Activated CD4-positive, alpha-beta T cell treated with anti-CD3 and anti-CD28 coated beads for 36 hours (primary cell): Measurements from ENCODE around the gene EIF2S1. TPM values are rescaled to one million over a fixed set of nuclear protein-coding genes. Genes with fewer than 3 reads are reported as not detected.

Source experiments
- ATAC-seq: fragments of 200-7000 bp; cut with Tn5 transposase; one replicate; pipeline ENCODE4 v1.10.0; 2021; ENCODE audit warnings: mild to moderate bottlenecking, moderate library complexity
- CTCF ChIA-PET: fragments of 350-600 bp; sonication (Branson Sonifier 250); formaldehyde crosslinking; loops from one replicate; lab custom pipeline; 2021; ENCODE audit warnings: antibody characterized with exemption; lab: Charles Lee
- POLR2A ChIA-PET: fragments of 350-600 bp; sonication (Branson Sonifier 250); formaldehyde crosslinking; loops from one replicate; lab custom pipeline; 2021; ENCODE audit warnings: antibody characterized with exemption, inconsistent platforms; lab: Charles Lee
- DNase-seq: peaks from one replicate; pipeline ENCODE4 v3.0.0-alpha.2; 2020
- H3K27ac Mint-ChIP-seq: one replicate; pipeline ENCODE4 v1.8.0; 2021; ENCODE audit warnings: mixed read lengths
- H3K27me3 Mint-ChIP-seq: one replicate; pipeline ENCODE4 v1.8.0; 2021; ENCODE audit warnings: mixed read lengths
- H3K36me3 Mint-ChIP-seq: one replicate; pipeline ENCODE4 v1.8.0; 2021; ENCODE audit warnings: low read depth, mixed read lengths
- H3K4me1 Mint-ChIP-seq: one replicate; pipeline ENCODE4 v1.8.0; 2021; ENCODE audit warnings: mixed read lengths
- H3K4me3 Mint-ChIP-seq: one replicate; pipeline ENCODE4 v1.8.0; 2021; ENCODE audit warnings: mild to moderate bottlenecking, moderate library complexity, mixed read lengths
- H3K9me3 Mint-ChIP-seq: one replicate; pipeline ENCODE4 v1.8.0; 2021; ENCODE audit warnings: low read depth, mixed read lengths
- intact Hi-C, 2 experiments: fragments of 100-400 bp; cut with DNase I in 1 of 2; cut with micrococcal nuclease in 1 of 2; formaldehyde crosslinking; loops; one replicate each; pipeline versions ENCODE4 v1.14.2 to v1.15.1; 2022 to 2024; cut with DNase I, micrococcal nuclease
- total RNA-seq, 2 experiments: library from RNA; stranded (reverse); gene quantifications; one replicate each; pipeline ENCODE4 v1.2.3, GENCODE V29; 2021

EIF2S1 gene
- total RNA-seq, 2 experiments from 2014 or later: 212 to 233 TPM

- Mint-ChIP-seq H3K9me3 (no peaks in the 10 kb centered on the region), H3K27me3 (no peaks in the 10 kb centered on the region), H3K4me3 (no peak overlapping the region), H3K4me1 (peaks cover 6% of the 10 kb centered on the region), H3K27ac (no peak overlapping the region), H3K36me3 (peaks cover 22% of the 10 kb centered on the region)
- intact Hi-C loops: no loop called here
- ChIA-PET POLR2A (no interaction called here), CTCF (interaction anchor here (0.6 kb wide), 1 partner anchor 56 kb away, joined by 4 read pairs; no protein-coding TSS in a partner anchor)
- ATAC-seq (no peak), DNase-seq (no peak)
Observed at GRCh38 chr14:67345583-67345982, 14.5 kb upstream of the EIF2S1 start.

- no peak for DNase-seq
- intact Hi-C loops: no loop called here
- CTCF ChIA-PET: interaction anchor here (1.4 kb wide), 1 partner anchor 8 kb away, joined by 9 read pairs; the partner anchor contains the start of genes ATP6V1D and EIF2S1
Observed at GRCh38 chr14:67352055-67352454, 8.1 kb upstream of the EIF2S1 start.

GRCh38 chr14:67357186-67357968 is 2.8 kb upstream of the EIF2S1 start:
- DNase-seq (no peak), ATAC-seq (no peak)
- H3K36me3 Mint-ChIP-seq: peaks cover 19% of the 10 kb centered on the region
- H3K4me1 Mint-ChIP-seq: peaks cover 40% of the 10 kb centered on the region
- peak overlapping the region; percentile 98 for H3K4me3 Mint-ChIP-seq
- intact Hi-C loops: loop anchor here in 1 of 2 experiments (5.0 kb wide), 1 partner anchor 170 kb away; the partner anchor contains the start of gene GARIN2
- H3K9me3 Mint-ChIP-seq: no peaks in the 10 kb centered on the region
- H3K27me3 Mint-ChIP-seq: no peaks in the 10 kb centered on the region
- ChIA-PET POLR2A (interaction anchor here (0.6 to 1.3 kb wide), 3 partner anchors 10 to 338 kb away, joined by 3 to 6 read pairs (median 4); partner anchors contain the start of gene RDH11), CTCF (interaction anchor here (0.9 kb wide), 2 partner anchors 29 to 733 kb away, joined by 3 to 4 read pairs; no protein-coding TSS in a partner anchor)
- peak overlapping the region; percentile 26 for H3K27ac Mint-ChIP-seq

More at GRCh38 chr14:67352055-67352454, 8.1 kb upstream of the EIF2S1 start:
- no peaks in the 10 kb centered on the region for H3K27me3 Mint-ChIP-seq
- H3K4me3 Mint-ChIP-seq: no peak overlapping the region
- H3K36me3 Mint-ChIP-seq: peaks cover 13% of the 10 kb centered on the region
- peaks cover 11% of the 10 kb centered on the region for H3K4me1 Mint-ChIP-seq
- no peaks in the 10 kb centered on the region for H3K9me3 Mint-ChIP-seq
- POLR2A ChIA-PET: interaction anchor here (0.6 kb wide), 2 partner anchors 9 to 59 kb away, joined by 3 to 13 read pairs; no protein-coding TSS in a partner anchor
- ATAC-seq: no peak
- no peak overlapping the region for H3K27ac Mint-ChIP-seq

- DNase-seq: no peak
- Mint-ChIP-seq H3K9me3 (no peaks in the 10 kb centered on the region), H3K27ac (no peak overlapping the region), H3K36me3 (peaks cover 21% of the 10 kb centered on the region), H3K27me3 (no peaks in the 10 kb centered on the region), H3K4me3 (peak overlapping the region; percentile 98), H3K4me1 (peaks cover 45% of the 10 kb centered on the region)
- CTCF ChIA-PET: interaction anchor here (0.9 kb wide), 2 partner anchors 28 to 734 kb away, joined by 3 to 4 read pairs; no protein-coding TSS in a partner anchor
- intact Hi-C loops: loop anchor here (2.0 to 5.0 kb wide), 2 partner anchors 171 to 861 kb away; partner anchors contain the start of gene GARIN2 (in 1 of the 2)
- ATAC-seq: no peak
- POLR2A ChIA-PET: interaction anchor here (0.6 to 1.3 kb wide), 3 partner anchors 11 to 338 kb away, joined by 3 to 4 read pairs (median 3); partner anchors contain the start of gene RDH11
Observed at GRCh38 chr14:67357969-67358354, 2.2 kb upstream of the EIF2S1 start.

GRCh38 chr14:67358924-67359774 is 979 bp upstream of the EIF2S1 start:
- ATAC-seq (no peak), DNase-seq (no peak)
- ChIA-PET POLR2A (interaction anchor here (0.7 to 1.2 kb wide), 4 partner anchors 66 to 458 kb away, joined by 3 to 4 read pairs (median 3); partner anchors contain the start of genes RDH11 and ZFYVE26), CTCF (interaction anchor here (0.6 to 2.6 kb wide), 27 partner anchors 8 to 1501 kb away, joined by 3 to 19 read pairs (median 3); partner anchors contain the start of genes GPHN and PALS1)
- Mint-ChIP-seq H3K27me3 (no peaks in the 10 kb centered on the region), H3K36me3 (peaks cover 23% of the 10 kb centered on the region), H3K4me3 (peak overlapping the region; percentile 98), H3K27ac (peak overlapping the region; percentile 98), H3K4me1 (peaks cover 54% of the 10 kb centered on the region), H3K9me3 (no peaks in the 10 kb centered on the region)
- intact Hi-C loops: loop anchor here (1.0 to 5.0 kb wide), 5 partner anchors 118 to 862 kb away; partner anchors contain the start of genes PALS1 (in 2 of the 2), GARIN2 (in 1 of the 2), GPHN (in 1 of the 2) and PIGH (in 1 of the 2)

GRCh38 chr14:67360470-67361206 is 510 bp downstream of the EIF2S1 start:
- DNase-seq (no peak), ATAC-seq (peak; percentile 20)
- Mint-ChIP-seq H3K27ac (peak overlapping the region; percentile 98), H3K36me3 (peaks cover 34% of the 10 kb centered on the region), H3K4me3 (peak overlapping the region; percentile 98), H3K4me1 (peaks cover 62% of the 10 kb centered on the region), H3K27me3 (no peaks in the 10 kb centered on the region), H3K9me3 (no peaks in the 10 kb centered on the region)
- ChIA-PET CTCF (interaction anchor here (0.6 to 2.6 kb wide), 14 partner anchors 8 to 853 kb away, joined by 3 to 19 read pairs (median 3); partner anchors contain the start of gene GPHN), POLR2A (interaction anchor here (0.8 to 1.2 kb wide), 4 partner anchors 9 to 456 kb away, joined by 3 to 13 read pairs (median 4); partner anchors contain the start of genes RDH11 and ZFYVE26)
- intact Hi-C loops: loop anchor here (1.0 to 10.0 kb wide), 7 partner anchors 13 to 853 kb away; partner anchors contain the start of genes VTI1B (in 2 of the 2), ZFYVE26 (in 2 of the 2), ARG2 (in 1 of the 2) and RDH11 (in 1 of the 2)

GRCh38 chr14:67365476-67365875 is 5.3 kb downstream of the EIF2S1 start:
- ChIA-PET CTCF (interaction anchor here (1.3 to 1.4 kb wide), 2 partner anchors 12 to 53 kb away, joined by 3 to 4 read pairs; no protein-coding TSS in a partner anchor), POLR2A (no interaction called here)
- no peaks in the 10 kb centered on the region for H3K9me3 Mint-ChIP-seq
- H3K27me3 Mint-ChIP-seq: no peaks in the 10 kb centered on the region
- no peak overlapping the region for H3K4me3 Mint-ChIP-seq
- H3K36me3 Mint-ChIP-seq: peaks cover 57% of the 10 kb centered on the region
- DNase-seq (no peak), ATAC-seq (no peak)
- no peak overlapping the region for H3K27ac Mint-ChIP-seq
- intact Hi-C loops: loop anchor here in 1 of 2 experiments (10.0 kb wide), 1 partner anchor 309 kb away; the partner anchor contains the start of gene VTI1B
- peaks cover 64% of the 10 kb centered on the region for H3K4me1 Mint-ChIP-seq

- DNase-seq: no peak
- intact Hi-C loops: no loop called here
- Mint-ChIP-seq H3K27ac (peak overlapping the region; percentile 70), H3K9me3 (no peaks in the 10 kb centered on the region), H3K27me3 (no peaks in the 10 kb centered on the region), H3K36me3 (peaks cover 56% of the 10 kb centered on the region), H3K4me3 (no peak overlapping the region), H3K4me1 (peaks cover 58% of the 10 kb centered on the region)
- peak; percentile 52 for ATAC-seq
- POLR2A ChIA-PET: no interaction called here
- CTCF ChIA-PET: no interaction called here
Observed at GRCh38 chr14:67370830-67371229, 10.7 kb downstream of the EIF2S1 start.

GRCh38 chr14:67371247-67372148 is 11.4 kb downstream of the EIF2S1 start:
- no peak for DNase-seq
- Mint-ChIP-seq H3K9me3 (no peaks in the 10 kb centered on the region), H3K27ac (no peak overlapping the region), H3K4me1 (peaks cover 54% of the 10 kb centered on the region), H3K4me3 (no peak overlapping the region), H3K27me3 (no peaks in the 10 kb centered on the region), H3K36me3 (peaks cover 54% of the 10 kb centered on the region)
- ATAC-seq: no peak
- POLR2A ChIA-PET: interaction anchor here (0.6 kb wide), 1 partner anchor 1768 kb away, joined by 3 read pairs; no protein-coding TSS in a partner anchor
- CTCF ChIA-PET: interaction anchor here (0.8 kb wide), 1 partner anchor 11 kb away, joined by 3 read pairs; the partner anchor contains the start of gene EIF2S1
- intact Hi-C loops: no loop called here
